ENCODE data around the gene MYBBP1A. TPM values are rescaled to one million over a fixed set of nuclear protein-coding genes. Genes with fewer than 3 reads are reported as not detected.

MYBBP1A gene
- total and polyA plus RNA-seq, 12 donors: 18.7 to 30.3 (median 23.4) TPM

- no peak overlapping the region for H3K4me3 ChIP-seq
Observed at GRCh38 chr17:4551141-4551540, 4.0 kb downstream of the MYBBP1A start.

GRCh38 chr17:4550534-4551039, 4.6 kb downstream of the MYBBP1A start:
- H3K4me1 ChIP-seq: peaks cover 5 to 16% (median 12%) of the 10 kb centered on the region in 9 donors
- H3K4me3 ChIP-seq: no peak overlapping the region
- no peak for DNase-seq
- intact Hi-C loops (cut with DNase I): loop anchor here in 1 of 10 donors (10.0 kb wide), 1 partner anchor 56 kb away; the partner anchor contains the start of gene SPNS2
- H3K27me3 ChIP-seq: no peaks in the 10 kb centered on the region
- TF ChIP-seq CTCF (IDR thresholded peaks at IDR 0.05): no peak
- peaks cover 0 to 86% (median 40%) of the 10 kb centered on the region in 9 donors for H3K36me3 ChIP-seq
- 92 to 97% methylated on average over 16 of the region's 16 CpGs for WGBS, 2 donors
- no peak for ATAC-seq
- no peak overlapping the region for H3K27ac ChIP-seq
- no peaks in the 10 kb centered on the region for H3K9me3 ChIP-seq

More at GRCh38 chr17:4551141-4551540, 4.0 kb downstream of the MYBBP1A start:
- H3K4me1 ChIP-seq: peaks cover 7 to 22% (median 18%) of the 10 kb centered on the region in 9 donors
- ATAC-seq: no peak
- DNase-seq: no peak
- intact Hi-C loops (cut with DNase I): loop anchor here in 1 of 10 donors (10.0 kb wide), 1 partner anchor 56 kb away; the partner anchor contains the start of gene SPNS2
- H3K27me3 ChIP-seq: no peaks in the 10 kb centered on the region
- WGBS, 2 donors: 80 to 85% methylated on average over 8 of the region's 8 CpGs
- no peaks in the 10 kb centered on the region for H3K9me3 ChIP-seq
- no peak overlapping the region for H3K27ac ChIP-seq
- no peak for TF ChIP-seq CTCF (IDR thresholded peaks at IDR 0.05)
- peaks cover 0 to 81% (median 40%) of the 10 kb centered on the region in 9 donors for H3K36me3 ChIP-seq

- ATAC-seq (no peak), DNase-seq (no peak)
- intact Hi-C loops (cut with DNase I): loop anchor here in 2 of 10 donors (10.0 kb wide), 2 partner anchors 55 to 125 kb away; partner anchors contain the start of gene SPNS2 (in 1 of the 2)
- WGBS, 2 donors: 91 to 92% methylated on average over 25 of the region's 25 CpGs
- Histone ChIP-seq H3K27me3 (no peaks in the 10 kb centered on the region), H3K4me1 (peaks cover 5 to 15% (median 10%) of the 10 kb centered on the region in 9 donors), H3K36me3 (peaks cover 0 to 91% (median 40%) of the 10 kb centered on the region in 9 donors), H3K9me3 (no peaks in the 10 kb centered on the region), H3K4me3 (no peak overlapping the region), H3K27ac (no peak overlapping the region)
- TF ChIP-seq CTCF (IDR thresholded peaks at IDR 0.05): no peak
Observed at GRCh38 chr17:4549781-4550533, 5.2 kb downstream of the MYBBP1A start.

- Histone ChIP-seq H3K27me3 (no peaks in the 10 kb centered on the region), H3K4me3 (no peak overlapping the region), H3K9me3 (no peaks in the 10 kb centered on the region), H3K27ac (no peak overlapping the region), H3K36me3 (peaks cover 0 to 99% (median 45%) of the 10 kb centered on the region in 9 donors), H3K4me1 (peaks cover 0 to 5% (median under 1%) of the 10 kb centered on the region in 9 donors)
- DNase-seq: no peak
- intact Hi-C loops (cut with DNase I): loop anchor here in 1 of 10 donors (10.0 kb wide), 1 partner anchor 124 kb away; no protein-coding TSS in a partner anchor
- ATAC-seq: no peak
- TF ChIP-seq CTCF (IDR thresholded peaks at IDR 0.05): no peak
- 89% methylated on average over 24 of the region's 24 CpGs for WGBS, 2 donors
Observed at GRCh38 chr17:4548721-4549531, 6.3 kb downstream of the MYBBP1A start.

Measured in heart right ventricle (tissue), 16 donors.